PC-9 (cell line): ENCODE measurements around the gene HDAC11. TPM values are rescaled to one million over a fixed set of nuclear protein-coding genes. Genes with fewer than 3 reads are reported as not detected.

Experiments
- BruUV-seq: library from RNA; stranded (reverse); fragments of 400-500 nt; replicated peaks from 2 replicates; lab custom pipeline; 2021; lab: Mats Ljungman, UMichigan
- CTCF ChIA-PET: fragments of 300-600 bp; sonication (Branson Sonifier 250); formaldehyde crosslinking; loops from one replicate; lab custom pipeline; 2022; ENCODE audit warnings: antibody characterized with exemption; lab: Charles Lee
- POLR2A ChIA-PET: fragments of 300-600 bp; sonication (Branson Sonifier 250); formaldehyde crosslinking; loops from one replicate; lab custom pipeline; 2022; ENCODE audit warnings: antibody characterized with exemption; ENCODE audit not compliant: unreplicated experiment; lab: Charles Lee
- DNase-seq, 2 experiments: peaks; one replicate each; pipeline versions ENCODE4 v3.0.0 to v3.0.0-alpha.2; 2015 to 2022; ENCODE audit warnings: mixed read lengths in 1 of 2
- H2AFZ ChIP-seq: fragments of 200-600 bp; sonication (generic); 2 replicates; pipeline ENCODE4 v1.8.1; 2017; ENCODE audit warnings: antibody characterized with exemption
- H3F3A ChIP-seq: fragments of 200-600 bp; sonication (generic); 2 replicates; pipeline ENCODE4 v1.8.1; 2017; ENCODE audit warnings: antibody characterized with exemption, mild to moderate bottlenecking, low read depth; ENCODE audit not compliant: insufficient read depth
- H3K27ac ChIP-seq: fragments of 200-600 bp; sonication (generic); 2 replicates; pipeline ENCODE4 v1.6.1; 2016; ENCODE audit warnings: mixed run types
- H3K27me3 ChIP-seq: fragments of 200-600 bp; sonication (generic); 2 replicates; pipeline ENCODE4 v1.6.1; 2016; ENCODE audit warnings: low read depth, mixed run types; ENCODE audit not compliant: insufficient read depth
- H3K36me3 ChIP-seq: fragments of 200-600 bp; sonication (generic); 2 replicates; pipeline ENCODE4 v1.6.1; 2016; ENCODE audit warnings: low read depth, mixed run types
- H3K4me1 ChIP-seq: fragments of 200-600 bp; sonication (generic); replicated peaks from 2 replicates; pipeline ENCODE4 v1.6.1; 2016; ENCODE audit warnings: mixed run types; ENCODE audit not compliant: insufficient read depth
- H3K4me2 ChIP-seq: fragments of 200-600 bp; sonication (generic); 2 replicates; pipeline ENCODE4 v1.6.1; 2017; ENCODE audit warnings: mixed run types
- H3K4me3 ChIP-seq: fragments of 200-600 bp; sonication (generic); 2 replicates; pipeline ENCODE4 v1.6.1; 2016; ENCODE audit warnings: mixed run types
- H3K79me2 ChIP-seq: fragments of 200-600 bp; sonication (generic); 2 replicates; pipeline ENCODE4 v1.6.1; 2017; ENCODE audit warnings: low read depth, mixed run types
- H3K9me2 ChIP-seq: fragments of 200-600 bp; sonication (generic); 2 replicates; pipeline ENCODE4 v1.8.1; 2017; ENCODE audit warnings: mild to moderate bottlenecking; ENCODE audit not compliant: insufficient read depth
- H3K9me3 ChIP-seq: fragments of 200-600 bp; sonication (generic); 2 replicates; pipeline ENCODE4 v1.8.1; 2016; ENCODE audit warnings: low read depth; ENCODE audit not compliant: insufficient read depth
- H4K20me1 ChIP-seq: fragments of 200-600 bp; sonication (generic); 2 replicates; pipeline ENCODE4 v1.8.1; 2017; ENCODE audit not compliant: insufficient read depth
- EZH2 ChIP-seq: fragments of 200-600 bp; sonication (generic); IDR thresholded peaks from 2 replicates; pipeline ENCODE4 v1.8.0; 2017; ENCODE audit warnings: antibody characterized with exemption, low read depth
- intact Hi-C: fragments of 100-400 bp; cut with micrococcal nuclease; formaldehyde crosslinking; loops from one replicate; pipeline ENCODE4 v1.10.0; 2022; ENCODE audit not compliant: unreplicated experiment
- total RNA-seq: library from RNA; stranded (reverse); gene quantifications from 2 replicates; pipeline ENCODE4 v1.2.3, GENCODE V29; 2021
- TF ChIP-seq, protein P1 (sequence below): fragments of 200-600 bp; sonication (generic); conservative IDR thresholded peaks from 2 replicates; pipeline ENCODE4 v1.6.1; 2017; ENCODE audit warnings: mixed run types, antibody characterized with exemption, mild to moderate bottlenecking, moderate library complexity

Gene HDAC11
- total RNA-seq, 1 experiment from 2014 or later, result 18.4 TPM

GRCh38 chr3:13518516-13518953 is 38.4 kb downstream of the HDAC11 start:
- Histone ChIP-seq H3K36me3 (no peaks in the 10 kb centered on the region), H3K9me2 (no peaks in the 10 kb centered on the region), H3K4me3 (no peak overlapping the region), H4K20me1 (no peaks in the 10 kb centered on the region), H3K79me2 (no peaks in the 10 kb centered on the region), H3F3A (peaks cover 19% of the 10 kb centered on the region), H2AFZ (no peak overlapping the region), H3K27me3 (no peaks in the 10 kb centered on the region), H3K27ac (no peak overlapping the region), H3K4me2 (no peak overlapping the region), H3K4me1 (peaks cover 24% of the 10 kb centered on the region), H3K9me3 (no peaks in the 10 kb centered on the region)
- no peak for DNase-seq
- CTCF ChIA-PET, result no interaction called here
- TF ChIP-seq, protein P1, sequence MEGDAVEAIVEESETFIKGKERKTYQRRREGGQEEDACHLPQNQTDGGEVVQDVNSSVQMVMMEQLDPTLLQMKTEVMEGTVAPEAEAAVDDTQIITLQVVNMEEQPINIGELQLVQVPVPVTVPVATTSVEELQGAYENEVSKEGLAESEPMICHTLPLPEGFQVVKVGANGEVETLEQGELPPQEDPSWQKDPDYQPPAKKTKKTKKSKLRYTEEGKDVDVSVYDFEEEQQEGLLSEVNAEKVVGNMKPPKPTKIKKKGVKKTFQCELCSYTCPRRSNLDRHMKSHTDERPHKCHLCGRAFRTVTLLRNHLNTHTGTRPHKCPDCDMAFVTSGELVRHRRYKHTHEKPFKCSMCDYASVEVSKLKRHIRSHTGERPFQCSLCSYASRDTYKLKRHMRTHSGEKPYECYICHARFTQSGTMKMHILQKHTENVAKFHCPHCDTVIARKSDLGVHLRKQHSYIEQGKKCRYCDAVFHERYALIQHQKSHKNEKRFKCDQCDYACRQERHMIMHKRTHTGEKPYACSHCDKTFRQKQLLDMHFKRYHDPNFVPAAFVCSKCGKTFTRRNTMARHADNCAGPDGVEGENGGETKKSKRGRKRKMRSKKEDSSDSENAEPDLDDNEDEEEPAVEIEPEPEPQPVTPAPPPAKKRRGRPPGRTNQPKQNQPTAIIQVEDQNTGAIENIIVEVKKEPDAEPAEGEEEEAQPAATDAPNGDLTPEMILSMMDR, result no peak
- TF ChIP-seq EZH2, result no peak
- POLR2A ChIA-PET, result no interaction called here
- no TSS peak for BruUV-seq
- intact Hi-C loops, result no loop called here

DNA sequence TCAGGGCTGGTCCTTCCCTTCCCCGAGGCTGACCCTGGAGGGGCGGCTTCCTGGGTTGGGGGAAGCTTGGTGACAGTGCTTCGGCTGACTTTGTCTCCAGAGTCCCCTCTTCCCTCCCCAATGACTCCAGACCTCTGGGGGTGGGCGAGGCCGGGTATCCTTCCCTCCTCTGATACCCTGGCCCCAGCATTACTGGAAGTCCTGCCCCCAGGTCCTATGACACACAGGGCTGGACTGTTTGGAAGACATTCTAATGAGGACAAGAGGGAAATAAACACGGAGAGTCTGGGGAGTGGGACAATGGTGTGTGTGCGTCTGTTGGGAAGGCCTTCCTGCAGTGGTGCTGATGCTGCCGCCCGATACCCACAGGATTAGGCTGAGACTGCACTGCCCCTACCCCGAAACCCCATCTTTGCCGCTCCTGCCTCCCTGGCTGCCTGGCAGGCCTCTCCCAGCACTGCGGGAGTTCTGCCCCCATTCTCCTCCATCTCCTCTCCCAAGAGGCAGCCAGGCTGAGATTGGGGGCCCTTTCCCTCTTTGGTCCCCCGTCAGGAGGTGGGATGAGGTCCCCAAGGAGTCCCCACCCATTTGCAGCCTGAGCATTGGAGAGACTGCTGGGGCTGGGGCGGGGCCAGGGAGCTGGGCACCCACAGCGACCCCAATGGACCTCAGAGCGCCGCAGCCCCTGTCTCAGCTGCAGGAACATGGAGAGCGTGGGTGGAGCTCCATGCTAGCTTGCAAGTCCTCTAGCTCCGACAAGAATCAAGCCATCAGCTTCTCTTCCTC is 39.1 kb downstream of the HDAC11 start:
- ChIA-PET CTCF (no interaction called here), POLR2A (no interaction called here)
- no peaks in the 10 kb centered on the region for H3K9me2 ChIP-seq
- no peaks in the 10 kb centered on the region for H3K9me3 ChIP-seq
- H3K4me1 ChIP-seq, result peaks cover 19% of the 10 kb centered on the region
- no peak overlapping the region for H2AFZ ChIP-seq
- no peaks in the 10 kb centered on the region for H4K20me1 ChIP-seq
- H3K27ac ChIP-seq, result no peak overlapping the region
- DNase-seq, result no peak
- intact Hi-C loops, result no loop called here
- no TSS peak for BruUV-seq
- peaks cover 19% of the 10 kb centered on the region for H3F3A ChIP-seq
- TF ChIP-seq, protein P1, result no peak
- no peak for TF ChIP-seq EZH2
- H3K36me3 ChIP-seq, result no peaks in the 10 kb centered on the region
- H3K4me2 ChIP-seq, result no peak overlapping the region
- H3K27me3 ChIP-seq, result no peaks in the 10 kb centered on the region
- H3K4me3 ChIP-seq, result no peak overlapping the region
- no peaks in the 10 kb centered on the region for H3K79me2 ChIP-seq

- ChIA-PET CTCF (no interaction called here), POLR2A (no interaction called here)
- no peaks in the 10 kb centered on the region for H3K9me2 ChIP-seq
- no TSS peak for BruUV-seq
- no peaks in the 10 kb centered on the region for H3K27me3 ChIP-seq
- DNase-seq, result no peak
- H3K79me2 ChIP-seq, result no peaks in the 10 kb centered on the region
- H3K36me3 ChIP-seq, result no peaks in the 10 kb centered on the region
- no peaks in the 10 kb centered on the region for H4K20me1 ChIP-seq
- H3K4me3 ChIP-seq, result no peak overlapping the region
- no peak overlapping the region for H3K4me2 ChIP-seq
- TF ChIP-seq, protein P1, result no peak
- intact Hi-C loops, result no loop called here
- no peaks in the 10 kb centered on the region for H3K9me3 ChIP-seq
- H3F3A ChIP-seq, result peaks cover 16% of the 10 kb centered on the region
- H3K4me1 ChIP-seq, result peaks cover 19% of the 10 kb centered on the region
- H3K27ac ChIP-seq, result no peak overlapping the region
- no peak overlapping the region for H2AFZ ChIP-seq
These were observed 40.3 kb downstream of the HDAC11 start for GRCh38 chr3:13520326-13520880.
